HepG2 (cell line): ENCODE results near the gene TMEM9. TPM values are rescaled to one million over a fixed set of nuclear protein-coding genes. Genes with fewer than 3 reads are reported as not detected.

Experiments
- EHMT2 ChIP-seq: fragments of 200-600 bp; sonication (generic); IDR thresholded peaks from 2 replicates; pipeline ENCODE4 v1.7.0; 2017; ENCODE audit warnings: antibody characterized with exemption, low read depth, low read length, borderline replicate concordance
- GABPB1 ChIP-seq: IDR thresholded peaks from 2 replicates; pipeline ENCODE4 v1.6.1; 2016; ENCODE audit warnings: mild to moderate bottlenecking, missing genetic modification reagents, moderate library complexity, missing compliant biosample characterization
- GATAD1 ChIP-seq: IDR thresholded peaks from 2 replicates; pipeline ENCODE4 v1.6.1; 2016; ENCODE audit warnings: missing genetic modification reagents, missing compliant biosample characterization
- IKZF5 ChIP-seq: IDR thresholded peaks from 2 replicates; pipeline ENCODE4 v1.6.1; 2018; ENCODE audit warnings: missing genetic modification reagents, mild to moderate bottlenecking, missing compliant biosample characterization
- MAZ ChIP-seq, 2 experiments: sonication (generic) in 1 of 2; formaldehyde crosslinking in 1 of 2; IDR thresholded peaks; 2 replicates each; pipeline versions ENCODE4 v1.5.0 to v1.6.1; 2012 to 2020; ENCODE audit warnings: low read depth in 2 of 2, mild to moderate bottlenecking in 2 of 2, borderline replicate concordance in 1 of 2, improper control_type of control experiment in 1 of 2, low read length in 1 of 2, missing genetic modification reagents in 1 of 2, moderate library complexity in 1 of 2
- MYC ChIP-seq: sonication (generic); formaldehyde crosslinking; IDR thresholded peaks from 2 replicates; pipeline ENCODE4 v1.9.0; 2021; ENCODE audit warnings: missing genetic modification reagents, borderline replicate concordance
- NFIC ChIP-seq: IDR thresholded peaks from 2 replicates; pipeline ENCODE4 v1.6.1; 2012; ENCODE audit warnings: mild to moderate bottlenecking, low read length, inconsistent platforms
- NPAS2 ChIP-seq: sonication (generic); formaldehyde crosslinking; IDR thresholded peaks from 2 replicates; pipeline ENCODE4 v1.8.0; 2022; ENCODE audit warnings: mild to moderate bottlenecking, missing genetic modification reagents, borderline replicate concordance
- PLRG1 ChIP-seq: fragments of 450-650 bp; conservative IDR thresholded peaks from 2 replicates; pipeline ENCODE4 v1.6.1; 2016
- PREB ChIP-seq: sonication (generic); formaldehyde crosslinking; IDR thresholded peaks from 2 replicates; pipeline ENCODE4 v1.4.0; 2020; ENCODE audit warnings: missing genetic modification reagents
- RORA ChIP-seq: sonication (generic); formaldehyde crosslinking; IDR thresholded peaks from 2 replicates; pipeline ENCODE4 v1.5.0; 2020; ENCODE audit warnings: mild to moderate bottlenecking, missing genetic modification reagents, moderate library complexity
- SMC3 ChIP-seq: IDR thresholded peaks from 2 replicates; pipeline ENCODE4 v1.6.1; 2011; ENCODE audit warnings: low read length, improper control_type of control experiment
- TBP ChIP-seq: sonication (generic); formaldehyde crosslinking; IDR thresholded peaks from 2 replicates; pipeline ENCODE4 v1.5.0; 2020; ENCODE audit warnings: missing genetic modification reagents
- TIGD3 ChIP-seq: sonication (generic); formaldehyde crosslinking; IDR thresholded peaks from 2 replicates; pipeline ENCODE4 v1.5.1; 2020; ENCODE audit warnings: mild to moderate bottlenecking, missing genetic modification reagents, borderline replicate concordance
- ZBTB25 ChIP-seq: IDR thresholded peaks from 2 replicates; pipeline ENCODE4 v1.6.1; 2018; ENCODE audit warnings: missing genetic modification reagents
- ZFP91 ChIP-seq: sonication (generic); formaldehyde crosslinking; IDR thresholded peaks from 2 replicates; pipeline ENCODE4 v1.9.0; 2022; ENCODE audit warnings: missing genetic modification reagents, mild to moderate bottlenecking, borderline replicate concordance
- ZNF510 ChIP-seq: sonication (generic); formaldehyde crosslinking; IDR thresholded peaks from 2 replicates; pipeline ENCODE4 v1.4.0; 2020; ENCODE audit warnings: low read depth, mild to moderate bottlenecking, missing genetic modification reagents
- ZNF558 ChIP-seq: sonication (generic); formaldehyde crosslinking; IDR thresholded peaks from 2 replicates; pipeline ENCODE4 v1.9.0; 2022; ENCODE audit warnings: mild to moderate bottlenecking, missing genetic modification reagents, borderline replicate concordance
- ZNF572 ChIP-seq: sonication (generic); formaldehyde crosslinking; IDR thresholded peaks from 2 replicates; pipeline ENCODE4 v1.5.1; 2020; ENCODE audit warnings: mild to moderate bottlenecking, missing genetic modification reagents
- ZNF691 ChIP-seq: sonication (generic); formaldehyde crosslinking; IDR thresholded peaks from 2 replicates; pipeline ENCODE4 v1.4.0; 2020; ENCODE audit warnings: missing genetic modification reagents, low read depth, mild to moderate bottlenecking, borderline replicate concordance
- ZNF792 ChIP-seq: IDR thresholded peaks from 2 replicates; pipeline ENCODE4 v1.6.1; 2016
- ZNF878 ChIP-seq: sonication (generic); formaldehyde crosslinking; IDR thresholded peaks from 2 replicates; pipeline ENCODE4 v1.8.1; 2023; ENCODE audit warnings: mild to moderate bottlenecking, missing genetic modification reagents, moderate library complexity
- ZSCAN9 ChIP-seq: IDR thresholded peaks from 2 replicates; pipeline ENCODE4 v1.6.1; 2016; ENCODE audit warnings: borderline replicate concordance
- polyA plus RNA-seq, 8 experiments: library from polyadenylated mRNA; depleted of rRNA in 3 of 8; stranded (reverse) in 7 of 8; unstranded in 1 of 8; fragments of >200 nt; fragmentation: Illumina TruSeq in 4 of 8; extraction: Trizol in 4 of 8; gene quantifications; 2 replicates each; pipeline versions ENCODE4 v1.2.1 to v1.2.3, GENCODE V29; 2011 to 2016; ENCODE audit warnings: low read depth in 4 of 8, missing spikeins in 1 of 8, mixed read lengths in 1 of 8; ENCODE audit not compliant: insufficient read depth in 1 of 8
- total RNA-seq, 5 experiments: library from RNA; depleted of rRNA; stranded (reverse); fragments of >200 nt; fragmentation: Illumina TruSeq; extraction: Trizol; gene quantifications; 2 replicates each; pipeline ENCODE4 v1.2.3, GENCODE V29; 2016; ENCODE audit warnings: low read depth in 1 of 5

The TMEM9 gene
- total and polyA plus RNA-seq, 2 of the 13 experiments (the other 11 are each of a cell fraction or from before 2014, with no cell fraction given), result 60.9 to 102 TPM

GRCh38 chr1:201170533-201171062 is 16.3 kb upstream of the TMEM9 start (continued):
- TF ChIP-seq ZNF510 (CRISPR knock-in tag), result no peak
- peak; percentile 90 for TF ChIP-seq ZBTB25 (CRISPR knock-in tag)
- peak; percentile 45 for TF ChIP-seq GATAD1 (CRISPR knock-in tag)
- TF ChIP-seq RORA, result no peak
- peak; percentile 75; the same call in 1 of the 2 replicates for TF ChIP-seq ZNF878 (CRISPR knock-in tag)
- TF ChIP-seq NPAS2 (CRISPR knock-in tag), result no peak
- TF ChIP-seq ZFP91, result no peak
- TF ChIP-seq NFIC, result peak; percentile 62; the same call in 1 of the 2 replicates
- 0 out of 2 replicates have a peak, but pooled peaks have one; percentile 16 for TF ChIP-seq ZNF558 (CRISPR knock-in tag)
- no peak for TF ChIP-seq ZNF691 (CRISPR knock-in tag)
- peak; percentile 88; the same call in 1 of the 2 replicates for TF ChIP-seq ZSCAN9
- 0 out of 2 replicates have a peak, but pooled peaks have one; percentile 19 for TF ChIP-seq TIGD3 (CRISPR knock-in tag)
- TF ChIP-seq GABPB1 (CRISPR knock-in tag), result no peak
- no peak for TF ChIP-seq PLRG1
- no peak for TF ChIP-seq MAZ (IDR thresholded peaks at IDR 0.05; ENCODE audit: borderline replicate concordance, low read depth, low read length)
- TF ChIP-seq MAZ (CRISPR knock-in tag; IDR thresholded peaks at IDR 0.05; ENCODE audit: low read depth), result no peak
- no peak for TF ChIP-seq ZNF572
- no peak for TF ChIP-seq TBP
- peak; percentile 77 for TF ChIP-seq MYC (CRISPR knock-in tag)
- TF ChIP-seq SMC3, result no peak
- TF ChIP-seq PREB (CRISPR knock-in tag), result no peak
- no peak for TF ChIP-seq EHMT2
- TF ChIP-seq ZNF792, result peak; percentile 80
- TF ChIP-seq IKZF5 (CRISPR knock-in tag), result peak; percentile 83
